Measurements from ENCODE around the gene COX7A2L. TPM values are rescaled to one million over a fixed set of nuclear protein-coding genes. Genes with fewer than 3 reads are reported as not detected.
"Not testable (repeated sequence)": the region's sequence is repeated elsewhere in the genome, so short reads cannot be mapped to it uniquely, and the experiment has no call there.

The COX7A2L gene
- total RNA-seq, 2 experiments from 2014 or later, result 103 TPM

DNA sequence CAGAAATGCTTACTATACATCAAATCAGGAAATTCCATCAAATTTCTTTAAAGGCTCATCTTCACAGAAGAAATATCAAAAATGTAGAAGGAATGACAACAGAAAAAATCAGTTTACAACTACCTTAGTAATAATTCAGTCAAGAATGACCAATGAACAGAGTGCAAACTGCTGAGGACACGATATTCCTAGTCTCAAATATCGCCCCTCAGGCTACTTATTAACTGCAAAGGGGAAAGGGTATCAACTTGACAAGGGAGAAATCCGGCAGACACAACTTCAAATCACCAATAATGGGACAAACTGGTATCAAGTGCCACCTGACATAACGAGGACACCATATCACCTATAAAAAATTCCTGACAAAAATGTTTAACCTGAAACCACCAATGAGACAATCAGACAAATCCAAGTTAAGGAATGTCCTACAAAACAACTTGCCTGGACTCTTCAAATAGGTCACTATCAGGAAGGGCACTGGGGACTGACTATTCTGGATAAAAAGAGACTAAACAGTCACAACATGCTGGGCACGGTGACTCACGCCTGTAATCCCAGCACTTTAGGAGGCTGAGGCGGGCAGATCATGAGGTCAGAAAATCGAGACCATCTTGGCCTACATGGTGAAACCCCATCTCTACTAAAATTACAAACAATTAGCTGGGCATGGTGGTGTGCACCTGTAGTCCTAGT is 12.8 kb downstream of the COX7A2L start:
- no peak overlapping the region for H3K27ac Mint-ChIP-seq
- peaks cover 3% of the 10 kb centered on the region for H3K4me1 Mint-ChIP-seq
- POLR2A ChIA-PET, result no interaction called here
- intact Hi-C loops (cut with DNase I, micrococcal nuclease), result no loop called here
- no peaks in the 10 kb centered on the region for H3K9me3 Mint-ChIP-seq (ENCODE audit: low read depth)
- no peak for ATAC-seq
- CTCF ChIA-PET, result interaction anchor here (1.4 to 1.5 kb wide), 2 partner anchors 66 to 257 kb away, joined by 3 read pairs; no protein-coding TSS in a partner anchor
- H3K4me3 Mint-ChIP-seq, result no peak overlapping the region
- H3K36me3 Mint-ChIP-seq (ENCODE audit: low read depth), result peaks cover 60% of the 10 kb centered on the region
- no peak for DNase-seq
- H3K27me3 Mint-ChIP-seq, result no peaks in the 10 kb centered on the region

- H3K27me3 Mint-ChIP-seq; POLR2A ChIA-PET; H3K27ac Mint-ChIP-seq; H3K4me1 Mint-ChIP-seq; H3K4me3 Mint-ChIP-seq; intact Hi-C loops (cut with DNase I, micrococcal nuclease); H3K9me3 Mint-ChIP-seq (ENCODE audit: low read depth); DNase-seq; ATAC-seq: not testable (repeated sequence)
- H3K36me3 Mint-ChIP-seq (ENCODE audit: low read depth), result peaks cover 59% of the 10 kb centered on the region
- CTCF ChIA-PET, result interaction anchor here (0.6 to 1.5 kb wide), 4 partner anchors 65 to 257 kb away, joined by 3 read pairs; no protein-coding TSS in a partner anchor
These were observed 13.5 kb downstream of the COX7A2L start for GRCh38 chr2:42347518-42347917.

GRCh38 chr2:42346856-42347255 is 14.2 kb downstream of the COX7A2L start:
- H3K9me3 Mint-ChIP-seq (ENCODE audit: low read depth); H3K27me3 Mint-ChIP-seq; DNase-seq; H3K27ac Mint-ChIP-seq; H3K4me3 Mint-ChIP-seq; POLR2A ChIA-PET; intact Hi-C loops (cut with DNase I, micrococcal nuclease); ATAC-seq: not testable (repeated sequence)
- peaks cover 55% of the 10 kb centered on the region for H3K36me3 Mint-ChIP-seq (ENCODE audit: low read depth)
- peaks cover 12% of the 10 kb centered on the region for H3K4me1 Mint-ChIP-seq
- CTCF ChIA-PET, result interaction anchor here (1.1 to 1.5 kb wide), 7 partner anchors 10 to 259 kb away, joined by 3 to 4 read pairs (median 3); no protein-coding TSS in a partner anchor

DNA sequence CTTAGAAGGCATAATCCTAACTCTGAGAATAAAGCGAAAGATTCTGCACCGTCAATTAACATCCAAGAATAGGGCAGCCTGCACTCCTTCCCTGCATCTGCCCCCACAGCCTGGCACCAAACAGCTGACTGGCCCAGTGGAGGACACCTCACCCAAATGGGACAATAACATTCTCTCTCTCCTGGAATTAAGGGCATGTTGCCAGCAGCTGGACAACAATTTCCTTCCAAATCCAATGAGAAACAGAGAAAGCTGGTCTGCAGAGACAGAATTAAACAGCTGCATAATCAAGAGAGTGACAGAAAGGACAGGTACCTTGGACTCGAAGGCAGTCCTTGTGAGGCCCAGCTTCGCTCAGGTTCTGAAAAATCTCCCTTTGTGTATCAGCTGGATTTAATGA is 15.0 kb downstream of the COX7A2L start:
- intact Hi-C loops (cut with DNase I, micrococcal nuclease), result no loop called here
- Mint-ChIP-seq H3K27ac (no peak overlapping the region), H3K27me3 (no peaks in the 10 kb centered on the region), H3K4me1 (peaks cover 19% of the 10 kb centered on the region), H3K4me3 (no peak overlapping the region), H3K36me3 (ENCODE audit: low read depth) (peaks cover 51% of the 10 kb centered on the region), H3K9me3 (ENCODE audit: low read depth) (no peaks in the 10 kb centered on the region)
- ATAC-seq (no peak), DNase-seq (no peak)
- ChIA-PET POLR2A (no interaction called here), CTCF (interaction anchor here (1.1 to 1.4 kb wide), 4 partner anchors 10 to 258 kb away, joined by 3 to 4 read pairs (median 3); no protein-coding TSS in a partner anchor)

DNA sequence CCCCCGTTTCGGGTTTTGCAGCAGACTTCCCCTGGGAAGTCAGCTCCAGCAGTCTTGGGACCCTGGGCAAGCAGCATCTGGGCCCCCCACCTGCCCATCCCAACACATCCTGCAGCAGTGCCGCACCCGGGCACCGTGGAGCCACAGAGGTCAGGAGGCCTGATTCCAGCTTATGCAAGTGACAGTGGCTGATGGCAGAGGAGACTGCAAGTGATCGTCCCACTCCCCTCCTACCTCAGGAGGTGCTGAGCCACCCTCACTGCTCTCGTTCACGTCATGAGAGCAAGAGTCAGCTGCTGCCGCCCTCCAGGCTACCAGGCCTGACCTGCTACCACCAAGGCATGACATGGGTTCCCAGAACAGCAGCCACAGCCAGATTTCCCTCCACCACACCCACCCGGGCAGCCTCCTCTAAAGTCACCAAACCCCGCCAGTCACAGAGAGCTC is 18.2 kb downstream of the COX7A2L start:
- CTCF ChIA-PET, result interaction anchor here (1.1 to 1.3 kb wide), 3 partner anchors 9 to 256 kb away, joined by 3 read pairs; no protein-coding TSS in a partner anchor
- Mint-ChIP-seq H3K27ac (peak overlapping the region; percentile 79), H3K4me1 (peaks cover 19% of the 10 kb centered on the region)

GRCh38 chr2:42342061-42342794 is 18.8 kb downstream of the COX7A2L start:
- H3K27ac Mint-ChIP-seq, result peak overlapping the region; percentile 79
- no peaks in the 10 kb centered on the region for H3K9me3 Mint-ChIP-seq (ENCODE audit: low read depth)
- peaks cover 57% of the 10 kb centered on the region for H3K36me3 Mint-ChIP-seq (ENCODE audit: low read depth)
- ATAC-seq (peak; percentile 90), DNase-seq (no peak)
- no peaks in the 10 kb centered on the region for H3K27me3 Mint-ChIP-seq
- no peak overlapping the region for H3K4me3 Mint-ChIP-seq
- ChIA-PET CTCF (interaction anchor here (0.6 to 1.3 kb wide), 5 partner anchors 12 to 500 kb away, joined by 3 read pairs; no protein-coding TSS in a partner anchor), POLR2A (interaction anchor here (0.6 kb wide), 1 partner anchor 208 kb away, joined by 3 read pairs; no protein-coding TSS in a partner anchor)
- H3K4me1 Mint-ChIP-seq, result peaks cover 19% of the 10 kb centered on the region
- intact Hi-C loops (cut with DNase I, micrococcal nuclease), result no loop called here

More for the DNA sequence above, 18.2 kb downstream of the COX7A2L start:
- Mint-ChIP-seq H3K36me3 (ENCODE audit: low read depth) (peaks cover 56% of the 10 kb centered on the region), H3K27me3 (no peaks in the 10 kb centered on the region), H3K4me3 (no peak overlapping the region), H3K9me3 (ENCODE audit: low read depth) (no peaks in the 10 kb centered on the region)
- peak; percentile 17 for ATAC-seq
- intact Hi-C loops (cut with DNase I, micrococcal nuclease), result no loop called here
- no peak for DNase-seq
- POLR2A ChIA-PET, result interaction anchor here (1.0 kb wide), 1 partner anchor 14 kb away, joined by 5 read pairs; no protein-coding TSS in a partner anchor

- CTCF ChIA-PET, result interaction anchor here (0.6 kb wide), 1 partner anchor 107 kb away, joined by 3 read pairs; no protein-coding TSS in a partner anchor
- H3K9me3 Mint-ChIP-seq (ENCODE audit: low read depth), result peaks cover under 1% of the 10 kb centered on the region
- peaks cover 19% of the 10 kb centered on the region for H3K4me1 Mint-ChIP-seq
- DNase-seq, result no peak
- H3K27me3 Mint-ChIP-seq, result no peaks in the 10 kb centered on the region
- POLR2A ChIA-PET, result no interaction called here
- no peak for ATAC-seq
- H3K36me3 Mint-ChIP-seq (ENCODE audit: low read depth), result peaks cover 62% of the 10 kb centered on the region
- intact Hi-C loops (cut with DNase I, micrococcal nuclease), result no loop called here
- H3K27ac Mint-ChIP-seq, result peak overlapping the region; percentile 58
- H3K4me3 Mint-ChIP-seq, result no peak overlapping the region
These were observed 19.9 kb downstream of the COX7A2L start for GRCh38 chr2:42340938-42341636.

DNA sequence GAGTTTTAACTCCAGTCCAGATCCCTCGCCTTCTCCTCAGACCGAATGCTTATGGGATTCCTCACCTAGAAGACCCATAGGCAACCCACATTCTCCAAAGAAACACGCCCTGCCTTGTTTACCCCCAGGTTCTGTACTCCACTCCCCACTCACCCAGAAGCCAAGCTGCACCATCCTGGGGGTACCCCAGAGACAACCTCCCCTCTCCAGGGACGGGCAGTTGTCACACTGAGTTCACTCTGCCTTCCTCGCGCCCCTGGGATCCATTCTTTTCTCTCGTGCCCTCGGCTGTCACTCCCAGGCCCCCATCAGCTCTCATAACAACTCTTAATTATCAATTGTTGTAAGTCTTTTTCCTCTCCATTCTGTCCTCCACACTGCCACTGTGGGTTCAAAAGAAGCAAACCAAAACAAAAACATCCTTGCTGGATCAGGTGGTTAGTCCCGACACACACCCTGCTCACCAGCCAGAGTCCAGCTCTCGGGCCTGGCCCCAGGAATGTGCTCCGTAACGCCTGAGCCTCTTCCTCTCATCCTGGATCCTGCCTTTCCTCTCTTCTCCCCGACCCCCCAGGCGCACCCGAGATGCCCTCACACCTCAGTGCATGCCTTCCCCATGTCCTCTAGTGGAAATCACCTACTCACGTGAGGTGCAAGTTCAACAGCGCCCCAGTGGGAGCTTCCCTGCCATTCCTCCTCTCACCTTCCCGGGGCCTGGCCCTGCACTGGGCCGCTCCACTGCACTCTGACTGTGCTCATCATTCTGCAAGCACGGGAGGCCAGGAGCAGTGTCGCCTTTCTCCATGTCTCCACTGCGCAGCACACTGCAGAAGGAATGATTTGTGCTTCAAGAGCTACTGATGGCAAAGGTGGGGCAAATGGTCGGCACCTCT is 20.7 kb downstream of the COX7A2L start:
- ChIA-PET CTCF (interaction anchor here (0.7 to 1.5 kb wide), 2 partner anchors 12 to 246 kb away, joined by 3 to 4 read pairs; no protein-coding TSS in a partner anchor), POLR2A (interaction anchor here (1.0 kb wide), 1 partner anchor 20 kb away, joined by 3 read pairs; no protein-coding TSS in a partner anchor)

DNA sequence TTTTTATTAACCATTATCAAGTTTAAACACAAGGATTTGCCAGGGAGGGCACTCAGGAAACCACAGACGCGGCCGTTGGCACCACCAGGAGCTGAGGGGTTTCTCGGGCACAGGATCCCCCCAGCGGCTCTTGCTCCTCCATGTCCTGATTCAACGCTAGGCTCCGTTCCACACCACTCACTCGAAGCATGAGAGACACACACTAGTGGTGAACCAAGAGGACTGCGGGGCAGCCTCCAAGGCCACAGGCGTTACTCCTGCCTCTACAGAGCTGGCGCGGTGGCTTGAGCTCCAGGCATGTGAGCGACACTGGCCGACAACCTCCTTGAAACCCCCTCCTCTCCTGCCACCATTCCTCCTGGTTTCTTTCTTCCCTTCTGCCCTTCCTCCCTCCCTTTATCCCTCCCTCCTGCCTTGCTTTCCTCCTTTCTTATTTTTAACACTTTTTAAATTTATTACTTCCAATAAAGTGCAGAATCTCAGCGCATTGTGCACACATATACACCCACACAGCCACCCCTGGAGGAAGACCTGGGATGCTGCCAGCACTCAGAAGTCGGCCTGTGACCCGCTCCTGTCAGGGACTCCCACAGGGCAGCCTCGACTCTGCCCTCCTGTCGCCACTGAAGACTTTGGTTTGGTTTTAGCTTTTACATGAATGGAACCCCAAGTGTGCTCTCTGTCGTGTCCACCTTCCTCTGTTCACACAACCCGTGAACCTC is 21.7 kb downstream of the COX7A2L start:
- DNase-seq (no peak), ATAC-seq (no peak)
- Mint-ChIP-seq H3K9me3 (ENCODE audit: low read depth) (peaks cover 2% of the 10 kb centered on the region), H3K4me3 (no peak overlapping the region), H3K36me3 (ENCODE audit: low read depth) (peaks cover 64% of the 10 kb centered on the region), H3K27ac (peak overlapping the region; percentile 5), H3K27me3 (no peaks in the 10 kb centered on the region), H3K4me1 (peaks cover 19% of the 10 kb centered on the region)
- POLR2A ChIA-PET, result interaction anchor here (1.0 kb wide), 1 partner anchor 19 kb away, joined by 3 read pairs; no protein-coding TSS in a partner anchor
- CTCF ChIA-PET, result interaction anchor here (0.9 to 1.5 kb wide), 2 partner anchors 11 to 54 kb away, joined by 4 read pairs; no protein-coding TSS in a partner anchor
- intact Hi-C loops (cut with DNase I, micrococcal nuclease), result no loop called here

More for the DNA sequence above, 20.7 kb downstream of the COX7A2L start:
- peaks cover 2% of the 10 kb centered on the region for H3K9me3 Mint-ChIP-seq (ENCODE audit: low read depth)
- no peaks in the 10 kb centered on the region for H3K27me3 Mint-ChIP-seq
- H3K4me1 Mint-ChIP-seq, result peaks cover 19% of the 10 kb centered on the region
- intact Hi-C loops (cut with DNase I, micrococcal nuclease), result no loop called here
- no peak for ATAC-seq
- DNase-seq, result no peak
- peaks cover 64% of the 10 kb centered on the region for H3K36me3 Mint-ChIP-seq (ENCODE audit: low read depth)
- peak overlapping the region; percentile 5 for H3K27ac Mint-ChIP-seq
- H3K4me3 Mint-ChIP-seq, result no peak overlapping the region

All from activated CD4-positive, alpha-beta T cell treated with anti-CD3 and anti-CD28 coated beads for 36 hours (primary cell).